ENCODE measurements around the gene DMD. TPM values are rescaled to one million over a fixed set of nuclear protein-coding genes. Genes with fewer than 3 reads are reported as not detected.

The DMD gene
- 7.4 and 7.5 TPM in 2 replicates for total RNA-seq (2021; fragmentation: NEBNext Ultra II Directional; extraction: Animal tissue kit (Norgen Biotek cat#: 25700))
- 4.6 and 4.8 TPM in 2 replicates for polyA plus RNA-seq (2011; rRNA removed)
- polyA plus RNA-seq (2011; cell fraction: cytosol; rRNA removed) = 5.7 TPM
- polyA plus RNA-seq (2011; cell fraction: nucleus; rRNA removed) = 10.3 TPM
- 3.8 to 6.5 TPM (median 5.4 TPM) in 4 replicates for polyA plus RNA-seq (2012, experiment 1 of 2)
- 0.50 TPM for polyA plus RNA-seq (2012, experiment 2 of 2)
- 3.0 TPM for polyA plus RNA-seq (2013, experiment 1 of 2)
- polyA plus RNA-seq (2013, experiment 2 of 2) = 2.7 TPM
- polyA minus RNA-seq (2011; rRNA and poly(A)+ RNA removed) = 20.3 and 29.6 TPM in 2 replicates
- polyA minus RNA-seq (2011; cell fraction: cytosol; rRNA and poly(A)+ RNA removed) = 6.8 TPM
- polyA minus RNA-seq (2011; cell fraction: nucleus; rRNA and poly(A)+ RNA removed) = 24.1 TPM
- long read RNA-seq, experiment 1, partial matches to known transcripts = 0 of 7 reads
- long read RNA-seq, experiment 1, other reads (novel, unspliced or antisense) = 7 of 7 reads
- long read RNA-seq, experiment 2, partial matches to known transcripts = 0 of 2 reads
- long read RNA-seq, experiment 2, other reads (novel, unspliced or antisense) = 2 of 2 reads

- Histone ChIP-seq H2BK5ac (ENCODE audit: low read depth, low read length) (no peak within 1 kb of the TSS), H4K91ac (replicated peaks; ENCODE audit: insufficient read length, low read length) (no peak within 1 kb of the TSS), H2BK120ac (replicated peaks; ENCODE audit: low read depth, low read length) (no peak within 1 kb of the TSS), H3K56ac (replicated peaks; ENCODE audit: insufficient read length, low read depth, low read length) (no peak within 1 kb of the TSS), H3K9me3 (ENCODE audit: insufficient read depth in 2 of 2, low read depth in 1 of 2, low read length in 1 of 2) (no peaks in the 10 kb centered on the region), H2BK20ac (ENCODE audit: low read length) (no peak within 1 kb of the TSS), H4K8ac (ENCODE audit: extremely low read depth, insufficient read depth, low read length) (no peak within 1 kb of the TSS), H3K18ac (ENCODE audit: extremely low read depth, low read length) (no peak within 1 kb of the TSS), H3K9ac (replicated peaks in 1 of 4; ENCODE audit: extremely low read depth in 1 of 4, low read depth in 3 of 4, low read length in 3 of 4) (no peak within 1 kb of the TSS), H3K4me3 (ENCODE audit: extremely low read depth in 1 of 4, insufficient read depth in 2 of 4, low read depth in 3 of 4, low read length in 4 of 4) (no peak within 1 kb of the TSS), H3K4me1 (replicated peaks in 1 of 4; ENCODE audit: control insufficient read depth in 3 of 4, insufficient read depth in 4 of 4, low read length in 3 of 4) (no peaks in the 10 kb centered on the region), H2AFZ (ENCODE audit: low read length) (no peak within 1 kb of the TSS), H3K79me2 (ENCODE audit: control insufficient read depth in 1 of 2, insufficient read depth in 2 of 2, low read length in 2 of 2) (no peaks in the 10 kb centered on the region), H2AK5ac (ENCODE audit: low read depth, low read length) (no peak within 1 kb of the TSS), H3K27me3 (replicated peaks in 1 of 4; ENCODE audit: control insufficient read depth in 3 of 4, extremely low read depth in 1 of 4, insufficient read depth in 3 of 4, low read length in 3 of 4) (no peaks in the 10 kb centered on the region), H3K14ac (ENCODE audit: insufficient read length) (no peak within 1 kb of the TSS), H3K4me2 (ENCODE audit: insufficient read depth in 1 of 2, low read depth in 2 of 2, low read length in 2 of 2) (no peak within 1 kb of the TSS), H3K23ac (ENCODE audit: insufficient read length) (no peak within 1 kb of the TSS), H2BK15ac (ENCODE audit: low read length) (no peak within 1 kb of the TSS), H3K79me1 (ENCODE audit: low read depth, low read length) (no peaks in the 10 kb centered on the region), H3K36me3 (ENCODE audit: control insufficient read depth in 2 of 4, insufficient read depth in 4 of 4, low read length in 3 of 4) (no peaks in the 10 kb centered on the region), H2BK12ac (ENCODE audit: low read depth, low read length) (no peak within 1 kb of the TSS), H4K20me1 (replicated peaks in 1 of 2; ENCODE audit: control insufficient read depth in 1 of 2, insufficient read depth in 2 of 2, low read length in 2 of 2) (no peaks in the 10 kb centered on the region), H4K5ac (ENCODE audit: insufficient read length, low read depth, low read length) (no peak within 1 kb of the TSS), H3K27ac (ENCODE audit: low read depth, low read length) (no peak within 1 kb of the TSS), H3K23me2 (ENCODE audit: low read depth, low read length) (no peaks in the 10 kb centered on the region), H3K4ac (replicated peaks; ENCODE audit: insufficient read length, low read depth, low read length) (no peak within 1 kb of the TSS)
- CTCF ChIA-PET (ENCODE audit: partially characterized antibody) = no interaction called here
- DNase-seq (ENCODE audit: low read depth in 1 of 2, low spot score in 2 of 2) (no peak), FAIRE-seq (no peak)
- 55% methylated on average over 6 of the region's 6 CpGs; no CpG with 5 or more reads in 1 of the 2 experiments for WGBS, 2 experiments (ENCODE audit: extremely low coverage in 1 of 2, insufficient coverage in 1 of 2, insufficient read length in 1 of 2, insufficient replicate concordance in 2 of 2, low coverage in 1 of 2, low lambda C conversion rate in 2 of 2, missing lambda C conversion rate in 1 of 2)
- POLR2A ChIA-PET (ENCODE audit: partially characterized antibody) = no interaction called here
- no peak for TF ChIP-seq ATF3 (IDR thresholded peaks at IDR 0.05; ENCODE audit: insufficient read depth, low read depth, low read length)
- no peak for TF ChIP-seq TEAD4 (IDR thresholded peaks at IDR 0.05; ENCODE audit: low read depth, low read length)
- no peak for TF ChIP-seq TBP (IDR thresholded peaks at IDR 0.05; ENCODE audit: low read depth, low read length)
- no peak for TF ChIP-seq RFX5 (IDR thresholded peaks at IDR 0.05; ENCODE audit: borderline replicate concordance, low read depth, low read length)
- no peak for TF ChIP-seq CTBP2 (IDR thresholded peaks at IDR 0.05; ENCODE audit: borderline replicate concordance, insufficient read depth, insufficient read length, low read length)
- TF ChIP-seq EP300 (IDR thresholded peaks at IDR 0.05; ENCODE audit: borderline replicate concordance in 1 of 2, low read depth in 2 of 2, low read length in 2 of 2) = no peak
- TF ChIP-seq SP1 (IDR thresholded peaks at IDR 0.05; ENCODE audit: low read depth, low read length) = no peak
- TF ChIP-seq CHD2 (IDR thresholded peaks at IDR 0.05; ENCODE audit: low read length) = no peak
- TF ChIP-seq SIRT6 (IDR thresholded peaks at IDR 0.05; ENCODE audit: low read length) = no peak
- TF ChIP-seq RXRA (IDR thresholded peaks at IDR 0.05; ENCODE audit: insufficient read depth, low read depth, low read length) = no peak
These were observed at the start of gene DMD for GRCh38 chrX:33211356-33212260. DMD (minus strand) TSS chrX:33211549; CDS start chrX:33211312, 237 bp downstream.

All from H1 (cell line).